PC-3 (cell line): ENCODE results near the gene KDM3B. TPM values are rescaled to one million over a fixed set of nuclear protein-coding genes. Genes with fewer than 3 reads are reported as not detected.

ENCODE experiments used
- ATAC-seq: fragments of 200-7000 bp; cut with Tn5 transposase; 2 replicates; pipeline ENCODE4 v1.9.1; 2020; ENCODE audit warnings: mild to moderate bottlenecking, moderate library complexity
- BruUV-seq: library from RNA; stranded (reverse); fragments of 400-500 nt; replicated peaks from 2 replicates; lab custom pipeline; 2021; lab: Mats Ljungman, UMichigan
- CTCF ChIA-PET: fragments of 300-600 bp; sonication (Branson Sonifier 250); formaldehyde crosslinking; loops from one replicate; lab custom pipeline; 2022; ENCODE audit warnings: antibody characterized with exemption; lab: Charles Lee
- POLR2A ChIA-PET: fragments of 300-600 bp; sonication (Branson Sonifier 250); formaldehyde crosslinking; loops from one replicate; lab custom pipeline; 2022; ENCODE audit warnings: antibody characterized with exemption; ENCODE audit not compliant: unreplicated experiment; lab: Charles Lee
- DNase-seq: peaks from one replicate; pipeline ENCODE4 v3.0.0-alpha.2; 2015
- H2AFZ ChIP-seq: fragments of 300-600 bp; sonication (generic); 2 replicates; pipeline ENCODE4 v1.6.0; 2016; ENCODE audit warnings: antibody characterized with exemption, low read length
- H3F3A ChIP-seq: fragments of 300-600 bp; sonication (generic); one replicate; pipeline ENCODE4 v1.6.0; 2017; ENCODE audit warnings: antibody characterized with exemption, low read length, control low read depth, mild to moderate bottlenecking; ENCODE audit not compliant: unreplicated experiment
- H3K27ac ChIP-seq: fragments of 300-600 bp; sonication (generic); 2 replicates; pipeline ENCODE4 v1.5.1; 2016; ENCODE audit warnings: mild to moderate bottlenecking, low read length
- H3K27me3 ChIP-seq: fragments of 300-600 bp; sonication (generic); 2 replicates; pipeline ENCODE4 v1.6.1; 2016; ENCODE audit warnings: low read length, mixed read lengths
- H3K36me3 ChIP-seq: fragments of 300-600 bp; sonication (generic); 2 replicates; pipeline ENCODE4 v1.6.1; 2016; ENCODE audit warnings: low read depth, mixed run types, low read length, mixed read lengths
- H3K4me1 ChIP-seq: fragments of 300-600 bp; sonication (generic); 2 replicates; pipeline ENCODE4 v1.5.1; 2016; ENCODE audit warnings: low read length; ENCODE audit not compliant: insufficient read depth
- H3K4me2 ChIP-seq: fragments of 300-600 bp; sonication (generic); 2 replicates; pipeline ENCODE4 v1.6.0; 2016; ENCODE audit warnings: low read length
- H3K4me3 ChIP-seq: fragments of 300-600 bp; sonication (generic); 2 replicates; pipeline ENCODE4 v1.5.1; 2016; ENCODE audit warnings: mild to moderate bottlenecking, low read length, mixed read lengths
- H3K79me2 ChIP-seq: fragments of 300-600 bp; sonication (generic); 2 replicates; pipeline ENCODE4 v1.6.1; 2017; ENCODE audit warnings: low read length, mixed read lengths
- H3K9ac ChIP-seq: fragments of 300-600 bp; sonication (generic); 2 replicates; pipeline ENCODE4 v1.6.0; 2016; ENCODE audit warnings: mild to moderate bottlenecking, low read length
- H3K9me2 ChIP-seq: fragments of 300-600 bp; sonication (generic); replicated peaks from 2 replicates; pipeline ENCODE4 v1.6.1; 2016; ENCODE audit warnings: mixed run types, low read length, mixed read lengths
- H3K9me3 ChIP-seq: fragments of 300-600 bp; sonication (generic); 2 replicates; pipeline ENCODE4 v1.6.1; 2016; ENCODE audit warnings: low read length, mixed read lengths
- H4K20me1 ChIP-seq: fragments of 300-600 bp; sonication (generic); 2 replicates; pipeline ENCODE4 v1.6.1; 2016; ENCODE audit warnings: low read length, mixed read lengths
- CTCF ChIP-seq: fragments of 300-600 bp; sonication (generic); conservative IDR thresholded peaks from 2 replicates; pipeline ENCODE4 v1.5.1; 2017; ENCODE audit warnings: antibody characterized with exemption, low read depth, mild to moderate bottlenecking, low read length
- EZH2 ChIP-seq: fragments of 300-600 bp; sonication (generic); IDR thresholded peaks from one replicate; pipeline ENCODE4 v1.6.1; 2017; ENCODE audit warnings: antibody characterized with exemption, mild to moderate bottlenecking, low read length; ENCODE audit not compliant: unreplicated experiment
- EZH2phosphoT487 ChIP-seq: fragments of 300-600 bp; sonication (generic); IDR thresholded peaks from 2 replicates; pipeline ENCODE4 v1.6.1; 2018; ENCODE audit warnings: mild to moderate bottlenecking, antibody characterized with exemption, low read length, borderline replicate concordance
- intact Hi-C: fragments of 100-400 bp; cut with micrococcal nuclease; formaldehyde crosslinking; loops from 2 replicates; pipeline ENCODE4 v1.9.0; 2023
- total RNA-seq: library from RNA; depleted of rRNA; stranded (reverse); fragments of >200 nt; gene quantifications from 2 replicates; pipeline ENCODE4 v1.2.3, GENCODE V29; 2014

The KDM3B gene
- total RNA-seq, 1 experiment from 2014 or later = 21.7 TPM

- TF ChIP-seq CTCF (no peak), EZH2 (no peak), EZH2phosphoT487 (no peak)
- Histone ChIP-seq H3K36me3 (no peaks in the 10 kb centered on the region), H3K4me3 (no peak overlapping the region), H2AFZ (no peak overlapping the region), H4K20me1 (no peaks in the 10 kb centered on the region), H3K27ac (no peak overlapping the region), H3K4me2 (no peak overlapping the region), H3F3A (no peaks in the 10 kb centered on the region), H3K9me2 (no peaks in the 10 kb centered on the region), H3K79me2 (no peaks in the 10 kb centered on the region), H3K4me1 (no peaks in the 10 kb centered on the region), H3K9me3 (no peaks in the 10 kb centered on the region), H3K27me3 (no peaks in the 10 kb centered on the region), H3K9ac (no peak overlapping the region)
- intact Hi-C loops = no loop called here
- POLR2A ChIA-PET = no interaction called here
- no TSS peak for BruUV-seq
- ATAC-seq (no peak), DNase-seq (no peak)
- CTCF ChIA-PET = no interaction called here
Observed at GRCh38 chr5:138445547-138446271, 93.2 kb downstream of the KDM3B start.

- H3K27me3 ChIP-seq = no peaks in the 10 kb centered on the region
- no peak for DNase-seq
- CTCF ChIA-PET = interaction anchor here (1.5 kb wide), 1 partner anchor 56 kb away, joined by 12 read pairs; no protein-coding TSS in a partner anchor
- POLR2A ChIA-PET = no interaction called here
- H3K36me3 ChIP-seq = no peaks in the 10 kb centered on the region
- no peaks in the 10 kb centered on the region for H3K79me2 ChIP-seq
- no peaks in the 10 kb centered on the region for H3K4me1 ChIP-seq
- no peaks in the 10 kb centered on the region for H3K9me3 ChIP-seq
- TF ChIP-seq EZH2phosphoT487 = no peak
- TF ChIP-seq EZH2 = no peak
- no peak for TF ChIP-seq CTCF
- no peak overlapping the region for H3K4me3 ChIP-seq
- H3K9ac ChIP-seq = no peak overlapping the region
- H3K9me2 ChIP-seq = no peaks in the 10 kb centered on the region
- ATAC-seq = no peak
- H2AFZ ChIP-seq = no peak overlapping the region
- no peaks in the 10 kb centered on the region for H4K20me1 ChIP-seq
- no peak overlapping the region for H3K4me2 ChIP-seq
- H3F3A ChIP-seq = no peaks in the 10 kb centered on the region
- no peak overlapping the region for H3K27ac ChIP-seq
- intact Hi-C loops = no loop called here
- BruUV-seq = no TSS peak
Observed at GRCh38 chr5:138448070-138448469, 95.6 kb downstream of the KDM3B start.
